K562 (cell line): Measurements from ENCODE around the gene H3-3A. TPM values are rescaled to one million over a fixed set of nuclear protein-coding genes. Genes with fewer than 3 reads are reported as not detected.

ENCODE experiments used
- ATAC-seq: fragments of 200-7000 bp; cut with Tn5 transposase; 3 replicates; pipeline ENCODE4 v1.9.1; 2020; ENCODE audit warnings: moderate library complexity
- BruUV-seq: library from RNA; stranded (reverse); fragments of 400-500 nt; replicated peaks from 2 replicates; lab custom pipeline; 2021; lab: Mats Ljungman, UMichigan
- CTCF ChIA-PET: fragments of 300-600 bp; formaldehyde crosslinking; extraction: SDS; loops from one replicate; lab custom pipeline; 2021; ENCODE audit warnings: low intra/inter-chr PET ratio; lab: Yijun Ruan, JAX
- POLR2A ChIA-PET: fragments of 300-600, 350-650 bp; sonication (Branson Sonifier 250); formaldehyde crosslinking; extraction: SDS; loops from one replicate; lab custom pipeline; 2021; ENCODE audit warnings: antibody characterized with exemption, inconsistent platforms; lab: Yijun Ruan, JAX
- DNase-seq, 4 experiments: peaks; one replicate each; pipeline versions ENCODE4 v3.0.0 to v3.0.0-alpha.2; 2011 to 2018; ENCODE audit warnings: low spot score in 3 of 4, mixed read lengths in 3 of 4; ENCODE audit errors: extremely low read depth in 1 of 4
- FAIRE-seq: peaks from 2 replicates; lab custom pipeline; 2011; peaks lifted over from hg19 to GRCh38; lab: Jason Lieb, UNC
- H2AFZ ChIP-seq: 2 replicates; pipeline ENCODE4 v1.6.0; 2011; ENCODE audit warnings: low read depth, low read length, control low read depth, inconsistent platforms
- H3K27ac ChIP-seq: fragments of 200-600 bp; 3 replicates; pipeline ENCODE4 v1.8.0; 2011; ENCODE audit warnings: low read depth, mild to moderate bottlenecking, control low read depth, inconsistent platforms, low read length, moderate library complexity, mixed read lengths; ENCODE audit errors: extremely low read depth
- H3K27me3 ChIP-seq, 2 experiments: fragments of 300-600 bp in 1 of 2; 2 replicates in 1 of 2; 3 replicates in 1 of 2; pipeline versions ENCODE4 v1.6.0 to v1.8.0; 2011; ENCODE audit warnings: inconsistent platforms in 2 of 2, low read length in 2 of 2, mild to moderate bottlenecking in 1 of 2, mixed read lengths in 1 of 2, moderate library complexity in 1 of 2; ENCODE audit not compliant: control insufficient read depth in 2 of 2, insufficient read depth in 2 of 2
- H3K36me3 ChIP-seq: fragments of 300-600 bp; 3 replicates; pipeline ENCODE4 v1.8.0; 2011; ENCODE audit warnings: mild to moderate bottlenecking, low read length, inconsistent platforms; ENCODE audit not compliant: control insufficient read depth, insufficient read depth
- H3K4me1 ChIP-seq, 2 experiments: fragments of 200-600 bp in 1 of 2; replicated peaks in 1 of 2; 2 replicates in 1 of 2; 3 replicates in 1 of 2; pipeline versions ENCODE4 v1.5.1 to v1.8.0; 2011; ENCODE audit warnings: inconsistent platforms in 2 of 2, low read length in 2 of 2, mild to moderate bottlenecking in 1 of 2, mixed read lengths in 1 of 2, moderate library complexity in 1 of 2; ENCODE audit not compliant: control insufficient read depth in 2 of 2, insufficient read depth in 2 of 2
- H3K4me2 ChIP-seq: 2 replicates; pipeline ENCODE4 v1.6.1; 2011; ENCODE audit warnings: low read length, control low read depth, inconsistent platforms, mixed read lengths; ENCODE audit not compliant: insufficient read depth
- H3K4me3 ChIP-seq: fragments of 200-600 bp; sonication (generic), shearing (Covaris generic); 2 replicates; pipeline ENCODE4 v1.5.1; 2016; ENCODE audit warnings: control low read depth, inconsistent platforms
- H3K79me2 ChIP-seq: fragments of 200-600 bp; 3 replicates; pipeline ENCODE4 v1.8.0; 2011; ENCODE audit warnings: low read length, inconsistent platforms; ENCODE audit not compliant: control insufficient read depth, insufficient read depth
- H3K9ac ChIP-seq, 2 experiments: 2 replicates each; pipeline versions ENCODE4 v1.6.0 to v1.6.1; 2011; ENCODE audit warnings: low read depth in 2 of 2, low read length in 2 of 2, control low read depth in 1 of 2, inconsistent platforms in 1 of 2, mild to moderate bottlenecking in 1 of 2, mixed read lengths in 1 of 2; ENCODE audit not compliant: insufficient read depth in 1 of 2
- H3K9me1 ChIP-seq: one replicate; pipeline ENCODE4 v1.6.0; 2011; ENCODE audit warnings: inconsistent platforms, mild to moderate bottlenecking, low read length, moderate library complexity; ENCODE audit not compliant: control insufficient read depth, insufficient read depth
- H3K9me3 ChIP-seq: replicated peaks from 2 replicates; pipeline ENCODE4 v1.5.1; 2011; ENCODE audit warnings: low read depth, low read length, inconsistent platforms; ENCODE audit not compliant: control insufficient read depth, insufficient read depth
- H4K20me1 ChIP-seq: replicated peaks from 2 replicates; pipeline ENCODE4 v1.6.1; 2011; ENCODE audit warnings: low read length, inconsistent platforms, mixed read lengths; ENCODE audit not compliant: control insufficient read depth, insufficient read depth
- ADNP ChIP-seq: fragments of 200-800 bp; sonication (Bioruptor generic); IDR thresholded peaks from 2 replicates; pipeline ENCODE4 v1.6.1; 2016; ENCODE audit warnings: missing genetic modification characterization, missing compliant biosample characterization
- BCOR ChIP-seq: fragments of 450-650 bp; IDR thresholded peaks from 2 replicates; pipeline ENCODE4 v1.6.1; 2016
- CBX1 ChIP-seq: sonication (generic); IDR thresholded peaks from 2 replicates; pipeline ENCODE4 v1.6.1; 2016; ENCODE audit warnings: antibody characterized with exemption, low read depth, mild to moderate bottlenecking
- FOXA1 ChIP-seq: fragments of 450-650 bp; IDR thresholded peaks from 2 replicates; pipeline ENCODE4 v1.6.1; 2016; ENCODE audit warnings: mild to moderate bottlenecking, borderline replicate concordance
- HDAC2 ChIP-seq: fragments of 450-650 bp; IDR thresholded peaks from 2 replicates; pipeline ENCODE4 v1.6.1; 2016; ENCODE audit warnings: mild to moderate bottlenecking
- KDM1A ChIP-seq, 2 experiments: fragments of 450-650 bp; IDR thresholded peaks; 2 replicates each; pipeline ENCODE4 v1.6.1; 2016; ENCODE audit warnings: mild to moderate bottlenecking in 2 of 2
- POLR2AphosphoS5 ChIP-seq: IDR thresholded peaks from 2 replicates; pipeline ENCODE4 v1.6.1; 2011; ENCODE audit warnings: mild to moderate bottlenecking, low read depth, low read length, moderate library complexity; ENCODE audit not compliant: control insufficient read depth, insufficient read depth
- RBM25 ChIP-seq: fragments of 200-400 bp; formaldehyde crosslinking; IDR thresholded peaks from 2 replicates; pipeline ENCODE4 v1.6.1; 2018; ENCODE audit warnings: low read length, low read depth, moderate library complexity; ENCODE audit not compliant: severe bottlenecking
- SNAPC5 ChIP-seq: fragments of 250-450 bp; sonication (Bioruptor Pico); IDR thresholded peaks from 2 replicates; pipeline ENCODE4 v1.8.0; 2021; ENCODE audit warnings: moderate library complexity, mild to moderate bottlenecking, inconsistent platforms
- TSHZ1 ChIP-seq: fragments of 250-450 bp; sonication (Bioruptor Pico); IDR thresholded peaks from 2 replicates; pipeline ENCODE4 v1.4.0; 2020; ENCODE audit warnings: mild to moderate bottlenecking, moderate library complexity
- ZNF121 ChIP-seq: sonication (generic); formaldehyde crosslinking; conservative IDR thresholded peaks from 2 replicates; pipeline ENCODE4 v1.8.0; 2022; ENCODE audit warnings: missing genetic modification reagents
- WGBS: fragments of 100-300 bp; shearing (Covaris generic); methylation state at CpG from one replicate; pipeline ENCODE4 v1.1.6; 2016; ENCODE audit warnings: low coverage, mixed read lengths; ENCODE audit not compliant: insufficient coverage; ENCODE audit errors: missing lambda C conversion rate; 5-methylcytosine and 5-hydroxymethylcytosine counted together
- in situ Hi-C: fragments of 300-500 bp; cut with MboI; formaldehyde crosslinking; loops from 4 replicates; pipeline ENCODE4 v1.15.0; 2018; ENCODE audit warnings: inconsistent platforms, mixed read lengths
- intact Hi-C: fragments of 100-400 bp; cut with micrococcal nuclease; formaldehyde crosslinking; loops from 2 replicates; pipeline ENCODE4 v1.14.2; 2022
- polyA plus RNA-seq, 8 experiments: library from polyadenylated mRNA; depleted of rRNA in 4 of 8; stranded (reverse) in 5 of 8; unstranded in 3 of 8; fragments of >200 nt; fragmentation: Nextera tagmentation in 2 of 8; fragmentation: Illumina TruSeq in 1 of 8; extraction: Ambion mirVana in 2 of 8; extraction: Trizol in 1 of 8; gene quantifications; 2 replicates each; pipeline versions ENCODE4 v1.2.1 to v1.2.3, GENCODE V29; 2011 to 2014; ENCODE audit warnings: inconsistent platforms in 1 of 8, missing spikeins in 1 of 8
- total RNA-seq, 7 experiments: library from RNA; depleted of rRNA in 6 of 7; stranded (reverse); fragments of >200 nt in 6 of 7; fragmentation: Illumina TruSeq in 2 of 7; extraction: Trizol in 2 of 7; gene quantifications; 2 replicates each; pipeline versions ENCODE4 v1.2.1 to v1.2.3, GENCODE V29; 2011 to 2021; ENCODE audit warnings: low replicate concordance in 1 of 7
- TF ChIP-seq, protein P1 (sequence below): sonication (generic); formaldehyde crosslinking; IDR thresholded peaks from 2 replicates; pipeline ENCODE4 v1.8.0; 2022; ENCODE audit warnings: mild to moderate bottlenecking, missing genetic modification reagents

The H3-3A gene
- total and polyA plus RNA-seq, 9 of the 15 experiments (the other 6 are each of a cell fraction or from before 2014, with no cell fraction given): 426 to 1,083 (median 591) TPM

- 0 out of 2 replicates have a peak, but pooled peaks have one; percentile 11 for TF ChIP-seq TSHZ1
These were observed 31.1 kb downstream of the H3-3A start (continued) for GRCh38 chr1:226093621-226094020.

GRCh38 chr1:226094451-226094850 lies 31.9 kb downstream of the H3-3A start:
- DNase-seq: no peak
- FAIRE-seq: no peak
- in situ Hi-C loops (no loop called here), intact Hi-C loops (no loop called here)
- BruUV-seq: no TSS peak
- ChIA-PET POLR2A (interaction anchor here (0.8 to 1.8 kb wide), 6 partner anchors 8 to 95 kb away, joined by 3 to 6 read pairs (median 4); partner anchors contain the start of gene SDE2), CTCF (no interaction called here)
- Histone ChIP-seq H3K9ac (no peak overlapping the region), H2AFZ (no peak overlapping the region), H3K4me3 (no peak overlapping the region), H3K4me2 (no peak overlapping the region), H3K27me3 (no peaks in the 10 kb centered on the region), H3K79me2 (no peaks in the 10 kb centered on the region), H3K9me1 (no peaks in the 10 kb centered on the region), H4K20me1 (no peaks in the 10 kb centered on the region), H3K9me3 (no peaks in the 10 kb centered on the region), H3K27ac (no peak overlapping the region), H3K36me3 (no peaks in the 10 kb centered on the region), H3K4me1 (peaks cover 7 to 14% of the 10 kb centered on the region in 2 experiments; a peak in 3 of 5 replicates)
- no peak for ATAC-seq
- TF ChIP-seq SNAPC5 (CRISPR knock-in tag): no peak
- TF ChIP-seq ZNF121: peak; percentile 31; the same call in 1 of the 2 replicates
- TF ChIP-seq FOXA1: no peak
- peak; percentile 45; the same call in 1 of the 2 replicates for TF ChIP-seq HDAC2
- TF ChIP-seq POLR2AphosphoS5: no peak
- TF ChIP-seq ADNP (tag): peak; percentile 81
- peak; percentile 67 to 70 for TF ChIP-seq KDM1A (IDR thresholded peaks at IDR 0.05)
- peak; percentile 85 for TF ChIP-seq BCOR
- TF ChIP-seq RBM25: peak; percentile 64
- TF ChIP-seq CBX1: 0 out of 2 replicates have a peak, but pooled peaks have one; percentile 62
- TF ChIP-seq, protein P1, sequence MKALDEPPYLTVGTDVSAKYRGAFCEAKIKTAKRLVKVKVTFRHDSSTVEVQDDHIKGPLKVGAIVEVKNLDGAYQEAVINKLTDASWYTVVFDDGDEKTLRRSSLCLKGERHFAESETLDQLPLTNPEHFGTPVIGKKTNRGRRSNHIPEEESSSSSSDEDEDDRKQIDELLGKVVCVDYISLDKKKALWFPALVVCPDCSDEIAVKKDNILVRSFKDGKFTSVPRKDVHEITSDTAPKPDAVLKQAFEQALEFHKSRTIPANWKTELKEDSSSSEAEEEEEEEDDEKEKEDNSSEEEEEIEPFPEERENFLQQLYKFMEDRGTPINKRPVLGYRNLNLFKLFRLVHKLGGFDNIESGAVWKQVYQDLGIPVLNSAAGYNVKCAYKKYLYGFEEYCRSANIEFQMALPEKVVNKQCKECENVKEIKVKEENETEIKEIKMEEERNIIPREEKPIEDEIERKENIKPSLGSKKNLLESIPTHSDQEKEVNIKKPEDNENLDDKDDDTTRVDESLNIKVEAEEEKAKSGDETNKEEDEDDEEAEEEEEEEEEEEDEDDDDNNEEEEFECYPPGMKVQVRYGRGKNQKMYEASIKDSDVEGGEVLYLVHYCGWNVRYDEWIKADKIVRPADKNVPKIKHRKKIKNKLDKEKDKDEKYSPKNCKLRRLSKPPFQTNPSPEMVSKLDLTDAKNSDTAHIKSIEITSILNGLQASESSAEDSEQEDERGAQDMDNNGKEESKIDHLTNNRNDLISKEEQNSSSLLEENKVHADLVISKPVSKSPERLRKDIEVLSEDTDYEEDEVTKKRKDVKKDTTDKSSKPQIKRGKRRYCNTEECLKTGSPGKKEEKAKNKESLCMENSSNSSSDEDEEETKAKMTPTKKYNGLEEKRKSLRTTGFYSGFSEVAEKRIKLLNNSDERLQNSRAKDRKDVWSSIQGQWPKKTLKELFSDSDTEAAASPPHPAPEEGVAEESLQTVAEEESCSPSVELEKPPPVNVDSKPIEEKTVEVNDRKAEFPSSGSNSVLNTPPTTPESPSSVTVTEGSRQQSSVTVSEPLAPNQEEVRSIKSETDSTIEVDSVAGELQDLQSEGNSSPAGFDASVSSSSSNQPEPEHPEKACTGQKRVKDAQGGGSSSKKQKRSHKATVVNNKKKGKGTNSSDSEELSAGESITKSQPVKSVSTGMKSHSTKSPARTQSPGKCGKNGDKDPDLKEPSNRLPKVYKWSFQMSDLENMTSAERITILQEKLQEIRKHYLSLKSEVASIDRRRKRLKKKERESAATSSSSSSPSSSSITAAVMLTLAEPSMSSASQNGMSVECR (CRISPR knock-in tag): 0 out of 2 replicates have a peak, but pooled peaks have one; percentile 8
- 0% methylated on average over 1 of the region's 1 CpG for WGBS
